Fibroblast of gingiva (primary cell): ENCODE results near the gene RSPO4.

Experiments used
- DNase-seq: peaks from one replicate; pipeline ENCODE4 v3.0.0-alpha.2; 2011; ENCODE audit warnings: low read depth

The RSPO4 gene

DNA sequence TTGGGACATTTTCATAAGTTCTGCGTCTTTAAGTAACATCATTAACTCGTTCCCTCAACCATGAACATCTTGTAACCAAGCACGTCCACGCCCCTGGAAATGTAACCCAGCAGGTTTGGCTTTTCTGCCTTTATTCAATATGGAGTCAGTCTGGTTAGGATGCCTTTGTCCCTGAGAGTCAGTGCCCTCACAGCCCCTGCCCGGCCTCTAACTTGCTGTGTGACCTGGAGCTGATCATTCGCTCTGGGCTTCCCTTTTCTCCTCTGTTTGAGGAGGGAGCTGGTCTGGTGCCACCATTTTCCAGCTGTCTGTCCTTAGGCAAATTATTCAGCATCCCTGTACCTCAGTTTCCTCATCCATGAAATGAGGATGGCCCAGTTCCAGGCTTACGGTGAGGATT is 59.5 kb downstream of the RSPO4 start:
- no peak for DNase-seq

DNA sequence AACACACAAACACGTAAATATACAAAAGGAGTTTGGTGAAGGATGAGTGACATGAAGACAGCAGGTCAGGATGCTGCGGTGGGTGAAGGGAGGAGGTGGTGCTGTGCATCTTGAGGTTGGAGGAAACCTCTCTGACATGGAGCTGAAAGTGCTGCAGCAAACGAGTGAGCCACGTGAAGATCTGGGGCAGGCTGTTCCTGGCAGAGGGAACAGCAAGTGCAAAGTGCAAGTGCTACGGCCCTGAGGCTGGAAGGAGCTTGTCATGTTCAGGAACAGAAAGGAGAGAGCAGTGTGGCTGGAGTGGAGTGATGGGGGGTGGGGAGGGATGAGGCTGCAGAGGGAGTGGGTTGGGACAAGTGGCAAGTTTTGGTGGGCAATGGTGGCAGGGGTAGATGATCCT is 61.2 kb downstream of the RSPO4 start:
- no peak for DNase-seq

DNA sequence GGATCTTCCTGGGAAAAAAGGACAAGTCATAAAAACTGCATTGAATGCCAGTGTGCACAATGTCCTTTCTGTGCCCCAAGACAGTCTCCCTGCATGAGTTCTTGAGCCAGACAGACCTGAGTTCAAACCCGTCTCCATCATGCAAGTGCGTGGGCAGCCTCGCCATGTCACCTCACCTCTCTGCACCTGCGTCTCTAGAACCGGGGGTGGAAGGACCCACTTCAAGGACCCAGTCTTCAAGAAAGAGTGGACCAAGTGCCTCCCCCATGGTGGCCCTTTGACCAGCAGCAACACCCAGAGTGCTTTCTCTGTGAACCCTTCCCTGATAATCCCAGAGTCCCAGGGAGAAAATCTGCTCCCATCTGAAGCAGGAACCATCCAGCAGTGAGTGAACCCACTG is 62.5 kb downstream of the RSPO4 start:
- DNase-seq: no peak

DNA sequence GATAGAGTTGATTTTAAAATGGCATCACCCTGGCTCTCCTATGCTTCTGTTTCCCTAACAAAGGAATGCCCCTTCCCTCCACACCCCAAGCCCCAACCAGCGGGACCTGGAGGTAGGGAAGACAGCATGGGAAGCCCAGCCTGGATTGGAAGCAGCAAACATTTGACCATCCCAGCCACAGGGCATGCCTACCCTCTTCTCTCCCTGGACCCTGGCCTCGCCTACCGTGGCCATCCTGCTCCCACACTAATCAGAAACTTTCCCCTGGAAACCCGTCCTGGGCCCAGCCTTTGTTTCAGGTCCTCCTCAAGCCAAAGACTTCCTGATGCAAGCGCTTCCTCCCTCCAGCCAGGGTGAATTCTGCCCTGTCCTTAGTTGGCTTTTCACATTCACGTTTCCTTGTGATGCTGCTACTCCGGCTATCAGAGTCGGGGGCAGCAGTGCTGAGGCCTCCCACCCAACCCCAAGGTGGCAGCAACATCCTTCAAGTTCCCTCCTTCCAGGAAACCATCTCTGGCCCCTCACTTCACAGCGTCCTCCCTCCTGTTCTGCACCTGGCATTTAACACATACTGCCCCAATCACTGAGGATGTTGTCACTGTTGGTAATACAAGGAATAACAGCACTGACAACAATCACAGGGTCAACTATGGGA is 67.8 kb downstream of the RSPO4 start:
- DNase-seq: no peak

DNA sequence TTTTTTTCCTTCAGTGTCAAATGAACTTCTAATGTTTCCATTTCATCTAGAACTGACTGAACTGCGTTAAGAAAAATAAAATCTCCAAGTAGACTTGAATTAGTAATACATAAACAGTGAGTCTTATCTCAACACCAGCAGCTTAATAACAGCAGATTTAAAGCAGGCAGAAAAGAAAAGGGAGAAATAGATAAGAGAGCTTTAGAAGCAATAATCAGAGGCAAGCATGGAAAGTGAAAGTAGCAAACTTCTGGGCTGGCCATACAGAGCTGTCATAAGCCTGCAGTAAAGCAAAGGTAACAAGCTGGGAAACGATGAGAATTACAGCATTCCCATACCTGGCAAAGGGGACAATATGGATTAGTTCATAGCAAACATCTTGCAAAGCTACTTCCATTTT is 69.1 kb downstream of the RSPO4 start:
- no peak for DNase-seq

DNA sequence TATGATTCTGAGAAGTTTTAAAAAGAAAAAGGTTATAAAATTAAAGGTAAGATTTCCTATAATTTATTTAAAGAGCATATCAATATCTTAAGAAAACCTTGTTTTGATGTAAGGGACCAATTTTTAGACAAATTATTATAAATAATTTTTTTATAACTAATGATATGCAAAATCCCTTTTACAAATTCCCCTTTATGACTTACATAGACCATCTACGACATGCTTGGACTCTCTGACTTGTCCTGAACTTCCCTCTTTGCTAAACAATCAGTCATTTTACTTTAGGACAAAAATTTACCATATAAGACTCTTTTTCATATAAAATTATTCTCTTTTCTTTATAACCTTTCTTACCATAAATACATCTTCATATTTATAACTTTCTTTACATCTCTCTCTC is 70.7 kb downstream of the RSPO4 start:
- no peak for DNase-seq

DNA sequence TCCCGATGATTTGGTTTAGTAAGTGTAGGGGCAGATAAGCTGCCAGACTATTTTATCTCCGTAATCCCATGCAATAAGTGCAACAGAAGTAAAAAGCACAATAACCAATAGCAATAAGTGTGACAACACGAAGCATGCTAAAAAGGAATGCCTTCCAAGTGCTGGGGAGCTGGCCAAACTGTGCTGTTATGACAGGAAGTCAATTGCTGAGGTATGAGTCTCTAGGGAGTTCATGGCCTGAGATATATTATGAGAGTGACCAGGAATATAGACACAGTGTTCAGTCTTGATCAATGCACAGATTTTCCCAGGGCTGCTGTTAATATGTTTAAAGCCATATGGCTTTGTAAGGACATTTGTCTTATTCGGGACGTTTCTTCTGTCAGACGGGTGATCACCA is 75.4 kb downstream of the RSPO4 start:
- no peak for DNase-seq

DNA sequence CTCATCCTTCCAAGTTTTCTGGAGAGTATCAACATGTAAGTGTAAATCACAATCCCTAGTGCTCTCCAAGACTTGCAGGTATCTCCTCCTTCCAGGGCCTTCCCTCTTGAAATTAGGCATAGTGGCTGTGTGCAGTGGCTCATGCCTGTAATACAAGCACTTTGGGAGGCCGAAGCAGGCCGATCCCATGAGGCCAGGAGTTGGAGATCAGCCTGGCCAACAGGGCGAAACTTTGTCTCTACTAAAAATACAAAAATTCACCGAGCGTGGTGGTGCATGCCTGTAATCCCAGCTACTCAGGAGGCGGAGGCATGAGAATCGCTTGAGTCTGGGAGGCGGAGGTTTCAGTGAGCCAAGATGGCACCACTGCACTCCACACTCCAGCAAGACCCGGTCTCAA is 76.6 kb downstream of the RSPO4 start:
- DNase-seq: no peak

DNA sequence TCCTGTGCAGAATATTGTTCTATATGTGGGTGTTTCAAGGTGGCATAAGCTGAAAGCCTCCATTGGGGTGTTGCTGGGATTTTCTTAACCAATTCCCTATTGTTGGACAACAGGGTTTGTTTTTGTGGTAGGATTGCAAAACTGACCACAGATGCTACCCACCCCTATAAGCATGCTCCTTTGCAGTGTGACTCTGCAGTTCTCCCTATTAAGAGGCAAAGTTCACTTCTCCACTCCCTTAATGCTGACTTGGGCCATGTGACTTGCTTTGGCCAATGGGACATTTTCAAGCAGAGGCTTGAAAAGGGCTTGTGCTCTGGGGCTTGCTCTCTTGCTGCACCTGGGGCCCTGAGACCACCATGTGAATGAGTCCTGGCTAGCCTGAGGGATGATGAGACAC is 77.5 kb downstream of the RSPO4 start:
- DNase-seq: peak; percentile 33

DNA sequence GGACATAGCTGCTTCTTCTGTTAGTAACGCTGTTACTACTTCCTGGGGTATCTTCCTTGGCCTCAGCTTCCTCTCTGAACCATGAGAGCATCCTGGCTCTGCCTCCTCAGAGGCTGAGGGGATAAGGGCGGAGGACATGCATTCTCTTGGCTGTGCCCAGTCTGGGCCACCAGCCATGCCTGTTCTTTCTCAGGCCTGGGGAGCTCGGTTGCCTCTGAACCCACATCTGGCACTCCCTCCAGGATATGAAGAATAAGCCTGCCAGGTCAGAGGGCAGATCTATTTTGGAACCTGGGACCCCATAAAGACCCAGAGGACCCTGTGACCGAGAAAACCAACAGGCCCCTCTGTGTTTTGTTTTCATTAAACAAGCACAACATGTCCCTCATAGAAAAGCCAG is 79.3 kb downstream of the RSPO4 start:
- DNase-seq: no peak

DNA sequence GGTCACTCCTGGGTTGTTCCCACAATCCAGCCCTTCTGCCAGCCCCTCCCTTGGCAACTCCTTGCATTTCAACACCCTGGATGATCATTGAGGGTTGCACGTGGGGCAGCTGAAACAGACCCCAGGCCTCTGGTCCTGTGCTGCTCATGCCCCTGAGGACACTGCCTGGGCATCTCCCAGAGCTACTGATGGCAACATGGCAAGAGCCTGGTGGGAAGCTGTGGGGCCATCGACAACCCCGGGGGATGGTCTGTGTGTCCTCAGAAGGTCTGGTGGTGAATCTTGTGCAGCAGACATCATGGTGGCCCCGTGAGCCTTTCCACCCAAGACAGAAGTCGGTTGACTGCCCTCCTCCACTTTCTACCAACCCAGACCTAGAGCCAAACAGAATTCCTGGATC is 81.0 kb downstream of the RSPO4 start:
- DNase-seq: no peak

DNA sequence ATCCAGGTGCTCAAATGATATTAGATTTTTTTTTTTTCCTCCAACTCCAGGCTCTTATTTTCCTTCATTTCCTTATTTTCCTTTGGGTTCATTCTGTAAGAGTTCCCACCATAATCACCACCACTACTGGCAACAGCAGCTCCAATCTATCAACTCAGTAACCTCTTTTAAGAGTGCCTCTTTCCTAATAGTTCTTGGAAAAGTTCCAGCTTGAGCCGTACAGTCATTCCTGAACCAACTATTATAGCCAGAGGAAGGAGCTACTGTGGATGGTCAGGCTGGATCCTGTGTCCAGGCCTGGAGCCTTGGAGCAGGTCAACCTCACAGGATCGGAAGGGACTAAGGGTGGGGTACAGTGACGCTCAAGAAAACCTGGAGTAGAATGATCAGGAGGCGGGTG is 81.8 kb downstream of the RSPO4 start:
- DNase-seq: no peak

DNA sequence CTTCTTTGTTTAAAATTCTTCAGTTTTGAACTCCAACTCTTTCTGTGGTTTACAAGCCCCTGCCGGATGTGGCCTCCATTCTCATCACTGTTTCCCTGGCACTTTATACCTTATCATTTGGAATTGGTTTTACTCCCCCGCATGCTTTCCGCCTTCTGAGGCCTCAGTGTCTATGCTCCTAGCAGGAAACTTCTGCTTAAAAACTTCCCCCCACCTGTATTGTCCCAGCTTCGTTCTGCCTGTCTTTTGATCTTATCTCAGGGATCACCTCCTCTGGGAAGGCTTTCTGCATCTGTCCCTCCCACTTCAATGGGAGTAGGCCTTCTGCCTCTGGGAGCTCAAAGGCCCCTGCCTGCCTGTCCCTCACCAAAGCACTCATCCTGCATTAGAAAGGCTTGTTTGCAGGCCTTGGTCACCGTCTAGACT is 82.6 kb downstream of the RSPO4 start:
- DNase-seq: no peak

DNA sequence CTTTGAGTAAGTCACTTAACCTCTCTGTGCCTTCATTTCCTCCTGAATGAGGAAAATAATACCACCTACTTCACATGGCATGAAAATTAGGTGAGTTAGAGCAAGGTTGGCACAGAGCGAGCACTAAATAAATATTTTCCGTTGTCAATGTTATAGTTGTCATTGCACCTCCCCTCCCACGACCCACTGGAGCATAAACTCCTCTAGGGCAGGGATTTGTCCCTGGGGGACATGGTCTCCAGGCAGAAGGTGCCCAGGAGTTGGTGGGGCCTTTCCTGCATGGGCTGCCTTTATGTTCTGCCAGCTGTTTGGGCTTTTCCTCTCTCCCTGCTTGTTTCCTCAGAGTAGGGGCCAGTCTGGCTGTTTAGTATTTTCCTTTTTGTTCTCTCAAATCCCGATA is 84.7 kb downstream of the RSPO4 start:
- no peak for DNase-seq

DNA sequence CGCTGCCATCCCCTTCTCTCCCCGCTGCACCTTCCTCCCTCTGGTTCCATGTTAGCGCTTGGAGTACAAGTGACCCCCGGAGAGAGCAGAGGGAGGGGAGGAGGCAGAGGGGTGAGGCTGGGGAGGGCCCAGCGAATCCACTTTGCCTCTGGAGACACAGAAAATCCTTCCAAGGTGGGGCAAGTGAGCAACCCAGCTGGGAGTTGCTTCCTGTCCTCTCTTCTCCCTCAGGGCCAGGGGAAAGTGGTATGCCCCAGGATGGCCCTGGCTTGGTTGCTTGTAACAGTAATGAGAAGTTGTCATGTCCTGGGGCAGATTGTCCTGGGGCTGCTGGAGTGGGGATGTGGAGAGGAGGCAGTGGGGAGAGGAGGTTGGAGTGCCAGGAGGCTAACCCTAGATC is 85.3 kb downstream of the RSPO4 start:
- DNase-seq: no peak

DNA sequence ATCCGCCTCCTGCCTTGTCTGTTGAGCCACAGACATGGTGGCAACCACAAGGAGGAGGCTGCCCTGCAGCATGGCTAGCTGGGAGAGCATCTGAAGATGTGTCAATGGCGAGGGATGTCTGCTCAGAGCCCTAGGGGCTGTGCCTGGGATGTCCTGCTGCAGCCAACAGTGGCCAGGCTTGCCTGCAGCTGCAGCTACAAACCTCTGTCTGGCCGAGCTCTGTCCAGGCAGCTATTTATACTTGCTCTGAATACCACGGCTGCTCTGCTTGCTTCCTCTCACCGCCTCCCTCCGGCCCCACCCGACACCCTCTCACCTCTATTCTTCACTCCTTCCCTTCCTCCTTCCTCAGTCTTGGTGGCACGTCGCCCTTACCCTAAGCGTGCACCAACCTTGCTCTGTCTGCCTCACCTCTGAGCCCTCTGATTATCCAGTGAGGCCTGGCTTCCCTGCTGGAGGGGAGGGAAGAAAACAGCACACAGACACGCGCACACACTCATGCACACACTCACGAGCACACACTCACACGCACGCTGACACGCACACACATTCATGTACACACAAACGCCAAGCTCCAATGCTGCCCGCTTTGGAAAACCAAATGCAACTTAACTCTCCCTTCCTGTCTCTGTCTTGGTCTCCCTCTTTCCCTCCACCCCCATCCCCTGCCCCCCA is 85.8 kb downstream of the RSPO4 start, which contains the start of gene ANGPT4:
Gene ANGPT4, minus strand, starts transcription at position 210 of the 675 bp plus-strand sequence. Its CDS starts 120 bp downstream, at position 90.
- no peak for DNase-seq

DNA sequence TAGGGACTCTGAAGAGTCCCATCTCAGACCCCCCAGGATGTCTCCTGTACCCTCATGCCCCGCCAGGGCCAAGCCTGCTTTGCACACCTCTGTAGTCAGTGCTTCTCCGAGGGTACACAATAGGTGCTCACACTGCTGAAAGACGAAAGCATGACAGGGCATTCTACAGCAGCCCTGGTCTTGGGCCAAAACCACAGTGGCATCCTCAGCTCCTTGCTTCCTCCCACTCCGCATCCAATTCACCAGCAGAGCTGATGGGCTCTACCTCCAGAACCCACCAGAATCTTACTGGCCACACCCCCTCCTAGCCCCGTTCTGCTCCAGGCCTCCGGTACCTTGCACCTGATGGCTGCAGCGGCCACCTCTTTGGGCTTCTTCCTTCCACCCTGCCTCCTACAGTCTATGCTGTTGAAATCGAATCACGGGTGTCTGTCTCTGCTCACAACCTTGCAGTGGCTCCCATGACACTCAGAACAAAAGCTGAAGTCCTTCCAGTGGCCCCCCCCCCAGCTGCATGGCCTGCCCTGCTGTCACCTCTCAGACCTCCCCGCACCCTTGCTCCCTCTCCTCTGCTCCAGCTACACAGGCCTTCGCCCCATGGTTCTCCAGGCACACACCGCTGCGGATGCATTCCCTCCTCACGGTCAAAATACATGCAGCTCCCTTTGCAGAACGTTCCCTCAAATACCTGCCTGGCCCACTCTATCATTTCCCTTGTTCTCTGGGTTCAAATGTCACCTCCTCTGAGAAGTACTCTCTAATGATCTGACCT is 87.2 kb downstream of the RSPO4 start:
- no peak for DNase-seq

DNA sequence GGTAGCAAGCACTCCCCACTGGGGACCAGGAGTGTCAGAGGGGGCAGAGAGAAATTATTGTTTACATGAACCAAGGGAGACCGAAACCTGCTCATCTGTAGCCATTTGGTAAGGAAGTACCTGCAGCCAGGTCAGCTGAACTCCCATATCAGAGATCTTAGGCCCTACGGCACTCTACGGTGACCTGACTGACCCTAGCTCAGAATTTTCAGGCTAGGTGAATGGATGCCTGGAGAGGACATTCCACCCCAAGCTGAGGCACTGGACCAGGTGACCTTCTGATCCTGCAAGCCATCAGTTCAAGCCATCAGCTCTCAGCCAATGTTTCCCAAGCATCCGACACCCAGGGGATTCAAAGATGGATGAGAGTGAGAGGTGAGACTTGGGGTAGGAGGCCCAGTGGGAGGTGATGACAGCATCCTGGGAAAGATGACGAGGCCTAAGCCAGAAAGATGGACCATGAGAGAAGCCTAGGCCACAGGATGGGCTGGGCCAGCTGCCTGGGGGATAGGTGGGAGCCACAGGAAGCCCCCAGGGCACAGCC is 88.7 kb downstream of the RSPO4 start:
- no peak for DNase-seq

DNA sequence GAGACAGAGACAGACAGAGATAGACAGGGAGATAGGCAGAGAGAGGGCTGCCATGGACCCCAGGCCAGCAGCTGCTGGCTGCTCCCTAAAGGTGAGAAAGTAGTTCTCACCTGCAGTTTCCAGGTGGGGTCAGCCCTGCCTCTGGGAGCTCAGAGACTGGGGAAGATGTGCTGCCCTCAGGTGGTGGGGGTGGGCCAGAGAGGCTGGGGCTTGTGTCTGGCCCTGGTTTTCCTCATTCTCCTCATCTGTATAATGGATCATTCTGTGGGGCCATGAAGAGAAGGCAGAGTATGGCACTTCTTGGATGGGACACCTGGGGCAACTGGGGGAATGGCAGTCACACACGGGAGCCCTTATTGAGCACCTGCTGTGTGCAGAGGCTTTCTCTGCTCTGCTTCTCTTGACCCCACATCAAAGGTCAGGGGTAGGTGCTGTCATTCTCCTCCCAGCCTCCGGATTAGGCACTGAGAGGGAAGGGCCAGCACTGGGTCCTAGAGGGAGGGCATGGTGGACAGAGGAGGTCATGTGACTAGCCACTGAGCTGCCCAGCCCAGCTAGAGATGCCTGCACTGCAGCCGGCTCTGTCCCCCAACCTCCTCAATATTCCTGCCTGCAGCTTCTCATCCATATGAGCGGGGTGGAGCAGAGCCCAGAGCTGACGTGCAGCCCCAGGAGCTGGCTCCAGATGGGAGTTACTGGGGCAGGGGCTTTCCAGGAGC is 90.1 kb downstream of the RSPO4 start:
- no peak for DNase-seq

DNA sequence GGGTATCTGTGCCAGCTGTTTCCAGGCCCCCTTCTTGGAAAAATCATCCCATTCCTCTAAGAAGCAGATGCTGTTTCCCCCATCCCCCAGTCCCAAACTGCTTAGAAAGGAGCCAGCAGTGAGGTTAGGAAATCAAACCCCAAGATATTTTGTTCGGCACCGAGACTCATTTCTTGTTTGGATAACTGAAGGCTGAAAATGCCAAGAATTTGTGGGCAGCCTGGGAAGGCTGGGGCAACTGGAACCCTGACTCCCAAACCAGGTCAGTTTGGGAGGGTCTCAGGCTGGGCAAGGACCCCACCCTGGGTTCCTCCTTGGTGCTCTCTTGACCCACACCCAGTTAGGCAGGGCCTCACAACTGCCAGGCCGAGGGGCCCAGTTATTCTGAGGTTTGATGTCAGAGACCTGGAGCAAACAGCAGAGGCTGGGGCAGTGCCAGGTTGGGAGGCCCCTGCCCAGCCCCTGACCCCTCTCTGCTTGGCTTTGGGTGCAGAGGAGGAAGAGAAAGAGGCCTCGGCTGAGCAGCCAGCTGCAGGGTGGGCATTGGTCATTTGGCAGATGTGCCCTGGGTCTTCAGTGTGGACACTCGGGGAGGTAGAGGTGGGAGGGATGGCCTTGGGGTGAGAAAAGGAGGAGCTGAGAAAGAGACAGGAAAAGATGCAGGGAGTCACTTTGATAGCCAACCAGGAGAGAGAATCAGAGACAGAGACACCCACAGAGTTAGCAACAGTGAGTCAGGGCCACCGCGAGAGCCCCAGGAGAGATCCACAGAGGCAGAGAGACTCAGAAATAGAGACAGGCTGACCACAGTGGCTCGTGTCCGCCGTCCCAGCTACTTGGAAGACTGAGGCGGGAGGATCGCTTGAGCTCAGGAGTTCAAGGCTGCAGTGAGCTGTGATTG is 91.0 kb downstream of the RSPO4 start:
- peak; percentile 68 for DNase-seq
